HG03025 (cell line): ENCODE results near the gene SEPTIN3.

Experiments
- ATAC-seq: cut with Tn5 transposase; IDR thresholded peaks from one replicate; pipeline ENCODE4 v1.9.1; 2021; ENCODE audit warnings: mild to moderate bottlenecking, moderate library complexity; ENCODE audit not compliant: unreplicated experiment, low FRiP score

SEPTIN3 gene

DNA sequence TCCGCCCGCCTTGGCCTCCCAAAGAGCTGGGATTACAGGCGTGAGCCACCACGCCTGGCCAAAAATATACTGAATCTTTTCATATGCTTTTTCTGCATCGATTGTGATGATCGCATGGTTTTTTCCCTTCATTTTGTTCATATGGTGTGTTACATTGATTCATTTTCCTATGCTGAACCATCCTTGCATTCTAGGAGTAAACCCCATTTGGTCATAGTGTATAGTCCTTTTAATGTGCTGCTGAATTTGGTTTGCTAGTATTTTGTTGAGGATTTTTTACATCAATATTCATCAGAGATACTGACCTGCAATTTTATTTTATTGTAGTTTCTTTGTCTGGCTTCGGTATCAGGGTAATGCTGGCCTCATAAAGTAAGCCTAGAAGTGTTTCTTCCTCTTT is 41.5 kb downstream of the SEPTIN3 start:
- no peak for ATAC-seq

DNA sequence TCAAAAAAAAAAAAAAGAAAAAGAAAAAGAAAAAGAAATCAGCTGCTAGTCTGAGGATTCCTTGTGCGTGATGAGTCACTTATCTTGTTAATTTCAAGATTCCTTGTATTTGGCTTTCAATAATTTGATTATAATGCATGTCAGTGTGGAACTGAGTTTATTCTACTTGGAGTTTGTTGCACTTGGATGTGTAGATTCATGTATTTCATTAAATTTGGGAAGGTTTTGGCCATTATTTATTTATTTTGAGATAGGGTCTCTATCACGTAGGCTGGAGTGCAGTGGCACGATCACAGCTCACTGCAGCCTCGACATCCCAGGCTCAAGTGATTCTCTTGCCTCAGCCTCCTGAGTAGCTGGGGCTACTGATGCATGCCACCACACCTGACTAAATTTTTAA is 44.1 kb downstream of the SEPTIN3 start:
- no peak for ATAC-seq

DNA sequence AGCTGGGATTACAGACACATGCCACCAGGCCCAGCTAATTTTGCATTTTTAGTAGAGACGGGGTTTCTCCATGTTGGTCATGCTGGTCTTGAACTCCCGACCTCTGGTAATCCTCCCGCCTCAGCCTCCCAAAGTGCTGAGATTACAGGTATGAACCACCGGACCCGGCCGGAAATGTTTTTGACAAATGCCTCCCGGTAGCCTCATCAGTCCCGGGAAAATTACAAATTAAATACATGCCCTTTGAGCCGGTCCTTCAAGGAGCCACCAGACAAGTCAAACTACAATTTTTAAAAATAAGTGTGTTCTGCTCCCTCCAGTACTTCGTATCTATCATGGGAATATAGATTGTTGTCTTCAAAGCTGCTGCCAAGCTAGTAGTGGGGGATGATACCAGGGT is 46.9 kb downstream of the SEPTIN3 start:
- ATAC-seq = no peak

DNA sequence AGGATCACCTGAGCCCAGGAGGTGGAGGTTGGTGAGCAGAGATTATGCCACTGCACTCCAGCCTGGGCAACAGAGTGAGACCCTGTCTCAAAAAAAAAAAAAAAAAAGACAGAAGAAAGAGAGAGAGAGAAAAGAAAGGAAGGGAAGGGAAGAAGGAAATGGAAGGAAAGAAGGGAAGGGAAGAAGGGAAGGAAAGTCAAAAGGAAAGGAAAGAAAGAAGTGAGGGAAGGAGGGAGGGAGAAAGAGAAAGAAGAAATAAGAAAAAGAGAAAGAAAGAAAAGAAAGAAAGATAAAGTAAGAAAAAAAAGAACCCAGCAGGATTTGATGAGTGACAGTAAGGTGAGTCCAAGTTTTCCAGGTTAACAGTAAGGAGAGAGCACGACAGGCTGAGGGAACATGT is 49.0 kb downstream of the SEPTIN3 start:
- no peak for ATAC-seq
